Loucy (cell line): ENCODE data around the gene PAX5.

Experiments used
- H2AFZ ChIP-seq: fragments of 200-600 bp; sonication (generic); 2 replicates; pipeline ENCODE4 v1.6.0; 2016; ENCODE audit warnings: antibody characterized with exemption, mild to moderate bottlenecking, low read length, moderate library complexity
- H3F3A ChIP-seq: fragments of 200-600 bp; 2 replicates; pipeline ENCODE4 v1.6.0; 2016; ENCODE audit warnings: antibody characterized with exemption, low read depth, mild to moderate bottlenecking
- H3K27me3 ChIP-seq: fragments of 200-600 bp; sonication (generic); 2 replicates; pipeline ENCODE4 v1.6.1; 2014; ENCODE audit warnings: low read length, mild to moderate bottlenecking; ENCODE audit not compliant: insufficient read depth, poor library complexity, severe bottlenecking
- H3K36me3 ChIP-seq: fragments of 200-600 bp; sonication (generic); 2 replicates; pipeline ENCODE4 v1.6.1; 2016; ENCODE audit warnings: low read length; ENCODE audit not compliant: insufficient read depth
- H3K4me1 ChIP-seq: fragments of 200-600 bp; sonication (generic); 2 replicates; pipeline ENCODE4 v1.5.1; 2014; ENCODE audit warnings: low read length, mild to moderate bottlenecking; ENCODE audit not compliant: insufficient read depth, poor library complexity, severe bottlenecking
- H3K4me2 ChIP-seq: fragments of 200-600 bp; sonication (generic); 2 replicates; pipeline ENCODE4 v1.6.0; 2014; ENCODE audit warnings: antibody characterized with exemption, low read length, low read depth, mild to moderate bottlenecking; ENCODE audit not compliant: poor library complexity, severe bottlenecking
- H3K4me3 ChIP-seq: fragments of 200-600 bp; sonication (generic); 2 replicates; pipeline ENCODE4 v1.5.1; 2014; ENCODE audit warnings: low read length, mild to moderate bottlenecking, mixed read lengths; ENCODE audit not compliant: poor library complexity, severe bottlenecking
- H3K79me2 ChIP-seq: fragments of 200-600 bp; sonication (generic); 2 replicates; pipeline ENCODE4 v1.6.1; 2014; ENCODE audit warnings: low read length; ENCODE audit not compliant: insufficient read depth
- H3K9ac ChIP-seq: fragments of 200-600 bp; sonication (generic); 2 replicates; pipeline ENCODE4 v1.6.0; 2014; ENCODE audit warnings: mild to moderate bottlenecking, low read depth, low read length, moderate library complexity; ENCODE audit not compliant: poor library complexity, severe bottlenecking
- H3K9me2 ChIP-seq: fragments of 200-600 bp; sonication (generic); replicated peaks from 2 replicates; pipeline ENCODE4 v1.6.1; 2016; ENCODE audit warnings: low read depth, low read length, mixed read lengths
- H3K9me3 ChIP-seq: fragments of 200-600 bp; sonication (generic); 2 replicates; pipeline ENCODE4 v1.6.1; 2014; ENCODE audit warnings: mild to moderate bottlenecking, antibody characterized with exemption, low read length, low read depth; ENCODE audit not compliant: insufficient read depth
- H4K20me1 ChIP-seq: fragments of 200-600 bp; sonication (generic); 2 replicates; pipeline ENCODE4 v1.6.0; 2014; ENCODE audit warnings: antibody characterized with exemption, low read length, mild to moderate bottlenecking; ENCODE audit not compliant: insufficient read depth, poor library complexity, severe bottlenecking
- CTCF ChIP-seq: fragments of 200-600 bp; sonication (generic); conservative IDR thresholded peaks from 2 replicates; pipeline ENCODE4 v1.5.1; 2014; ENCODE audit warnings: mild to moderate bottlenecking, antibody characterized with exemption, low read length
- EZH2phosphoT487 ChIP-seq: fragments of 200-600 bp; IDR thresholded peaks from 2 replicates; pipeline ENCODE4 v1.6.1; 2018; ENCODE audit warnings: antibody characterized with exemption, mild to moderate bottlenecking, moderate library complexity, borderline replicate concordance

The PAX5 gene

GRCh38 chr9:36902080-36902716 lies 131.9 kb downstream of the PAX5 start:
- Histone ChIP-seq H3K4me2 (no peak overlapping the region), H2AFZ (no peak overlapping the region), H3K9me3 (no peaks in the 10 kb centered on the region), H3K4me1 (peaks cover 12% of the 10 kb centered on the region), H3F3A (no peaks in the 10 kb centered on the region), H3K9me2 (no peaks in the 10 kb centered on the region), H3K4me3 (no peak overlapping the region), H3K36me3 (no peaks in the 10 kb centered on the region), H3K79me2 (no peaks in the 10 kb centered on the region), H3K27me3 (no peaks in the 10 kb centered on the region), H3K9ac (no peak overlapping the region), H4K20me1 (no peaks in the 10 kb centered on the region)
- no peak for TF ChIP-seq EZH2phosphoT487

- H3K4me1 ChIP-seq, result peaks cover 12% of the 10 kb centered on the region
- no peak overlapping the region for H3K4me3 ChIP-seq
- no peak overlapping the region for H2AFZ ChIP-seq
- no peak overlapping the region for H3K9ac ChIP-seq
- H3K79me2 ChIP-seq, result no peaks in the 10 kb centered on the region
- H3F3A ChIP-seq, result no peaks in the 10 kb centered on the region
- TF ChIP-seq CTCF, result no peak
- no peak for TF ChIP-seq EZH2phosphoT487
- H3K9me2 ChIP-seq, result no peaks in the 10 kb centered on the region
- no peaks in the 10 kb centered on the region for H3K9me3 ChIP-seq
- H3K4me2 ChIP-seq, result no peak overlapping the region
- no peaks in the 10 kb centered on the region for H3K27me3 ChIP-seq
- H4K20me1 ChIP-seq, result no peaks in the 10 kb centered on the region
- no peaks in the 10 kb centered on the region for H3K36me3 ChIP-seq
Observed at GRCh38 chr9:36901528-36901927, 132.5 kb downstream of the PAX5 start.

GRCh38 chr9:36900856-36901220 lies 133.2 kb downstream of the PAX5 start:
- Histone ChIP-seq H3K4me2 (no peak overlapping the region), H3F3A (no peaks in the 10 kb centered on the region), H3K9ac (no peak overlapping the region), H3K9me2 (no peaks in the 10 kb centered on the region), H2AFZ (no peak overlapping the region), H3K4me3 (no peak overlapping the region), H3K4me1 (peaks cover 12% of the 10 kb centered on the region), H3K9me3 (no peaks in the 10 kb centered on the region), H4K20me1 (no peaks in the 10 kb centered on the region), H3K27me3 (no peaks in the 10 kb centered on the region), H3K36me3 (no peaks in the 10 kb centered on the region), H3K79me2 (no peaks in the 10 kb centered on the region)
- no peak for TF ChIP-seq EZH2phosphoT487
- no peak for TF ChIP-seq CTCF

- H3K9ac ChIP-seq, result no peak overlapping the region
- H4K20me1 ChIP-seq, result no peaks in the 10 kb centered on the region
- TF ChIP-seq CTCF, result no peak
- no peak for TF ChIP-seq EZH2phosphoT487
- H3K79me2 ChIP-seq, result no peaks in the 10 kb centered on the region
- H3K4me1 ChIP-seq, result peaks cover 12% of the 10 kb centered on the region
- no peaks in the 10 kb centered on the region for H3F3A ChIP-seq
- no peak overlapping the region for H3K4me3 ChIP-seq
- no peaks in the 10 kb centered on the region for H3K9me3 ChIP-seq
- no peak overlapping the region for H2AFZ ChIP-seq
- H3K9me2 ChIP-seq, result no peaks in the 10 kb centered on the region
- H3K27me3 ChIP-seq, result no peaks in the 10 kb centered on the region
- H3K36me3 ChIP-seq, result no peaks in the 10 kb centered on the region
- no peak overlapping the region for H3K4me2 ChIP-seq
Observed at GRCh38 chr9:36900136-36900855, 133.8 kb downstream of the PAX5 start.
